HepG2 (cell line): ENCODE measurements around the gene PUM1. TPM values are rescaled to one million over a fixed set of nuclear protein-coding genes. Genes with fewer than 3 reads are reported as not detected.

Source experiments
- ATAC-seq: fragments of 200-7000 bp; cut with Tn5 transposase; 3 replicates; pipeline ENCODE4 v1.9.1; 2020; ENCODE audit warnings: mild to moderate bottlenecking, moderate library complexity
- BruUV-seq: library from RNA; stranded (reverse); fragments of 400-500 nt; replicated peaks from 2 replicates; lab custom pipeline; 2021; lab: Mats Ljungman, UMichigan
- CTCF ChIA-PET: fragments of 300-600 bp; formaldehyde crosslinking; extraction: SDS; loops from one replicate; lab custom pipeline; 2021; ENCODE audit warnings: low total read pairs, inconsistent platforms, low intra/inter-chr PET ratio; lab: Yijun Ruan, JAX
- POLR2A ChIA-PET: fragments of 350-600 bp; sonication (Branson Sonifier 250); formaldehyde crosslinking; loops from one replicate; lab custom pipeline; 2020; ENCODE audit warnings: antibody characterized with exemption, inconsistent platforms; lab: Yijun Ruan, JAX
- DNase-seq: peaks from one replicate; pipeline ENCODE4 v3.0.0-alpha.2; 2015; ENCODE audit warnings: low spot score
- FAIRE-seq: peaks from 3 replicates; lab custom pipeline; 2011; peaks lifted over from hg19 to GRCh38; lab: Jason Lieb, UNC
- H2AFZ ChIP-seq: one replicate; pipeline ENCODE4 v1.6.1; 2011; ENCODE audit warnings: low read length, inconsistent platforms
- H3K27ac ChIP-seq: fragments of 300-600 bp; 3 replicates; pipeline ENCODE4 v1.8.0; 2011; ENCODE audit warnings: mixed run types, mild to moderate bottlenecking, mixed read lengths, low read length, inconsistent platforms; ENCODE audit not compliant: insufficient read depth; ENCODE audit errors: extremely low read length
- H3K27me3 ChIP-seq, 2 experiments: fragments of 200-600 bp in 1 of 2; 2 replicates in 1 of 2; 3 replicates in 1 of 2; pipeline versions ENCODE4 v1.6.0 to v1.8.0; 2011; ENCODE audit warnings: low read length in 2 of 2, mild to moderate bottlenecking in 2 of 2, moderate library complexity in 2 of 2, inconsistent platforms in 1 of 2; ENCODE audit not compliant: insufficient read depth in 2 of 2, control insufficient read depth in 1 of 2
- H3K36me3 ChIP-seq, 2 experiments: fragments of 200-600 bp in 1 of 2; replicated peaks in 1 of 2; 2 replicates in 1 of 2; 3 replicates in 1 of 2; pipeline versions ENCODE4 v1.5.1 to v1.8.0; 2011; ENCODE audit warnings: low read length in 2 of 2, inconsistent platforms in 1 of 2; ENCODE audit not compliant: insufficient read depth in 2 of 2, control insufficient read depth in 1 of 2
- H3K4me1 ChIP-seq: 2 replicates; pipeline ENCODE4 v1.5.1; 2012; ENCODE audit warnings: low read length, inconsistent platforms; ENCODE audit not compliant: insufficient read depth
- H3K4me2 ChIP-seq: 2 replicates; pipeline ENCODE4 v1.6.0; 2011; ENCODE audit warnings: low read depth, low read length, inconsistent platforms
- H3K4me3 ChIP-seq, 3 experiments: fragments of 200-600 bp in 1 of 3; sonication (generic), shearing (Covaris generic) in 1 of 3; replicated peaks in 1 of 3; 2 replicates each; pipeline ENCODE4 v1.5.1; 2011 to 2016; ENCODE audit warnings: low read length in 3 of 3, inconsistent platforms in 2 of 3, low read depth in 2 of 3, mild to moderate bottlenecking in 2 of 3, control low read depth in 1 of 3, mixed read lengths in 1 of 3; ENCODE audit not compliant: insufficient read depth in 1 of 3
- H3K79me2 ChIP-seq: one replicate; pipeline ENCODE4 v1.6.1; 2011; ENCODE audit warnings: low read length, inconsistent platforms; ENCODE audit not compliant: insufficient read depth
- H3K9ac ChIP-seq: 2 replicates; pipeline ENCODE4 v1.6.0; 2011; ENCODE audit warnings: mild to moderate bottlenecking, low read depth, low read length, inconsistent platforms; ENCODE audit not compliant: insufficient read depth
- H3K9me3 ChIP-seq: 2 replicates; pipeline ENCODE4 v1.5.1; 2012; ENCODE audit warnings: mild to moderate bottlenecking, low read length
- H4K20me1 ChIP-seq: 2 replicates; pipeline ENCODE4 v1.6.0; 2011; ENCODE audit warnings: inconsistent platforms, mild to moderate bottlenecking, low read length, moderate library complexity; ENCODE audit not compliant: insufficient read depth
- AGO2 ChIP-seq: fragments of 200-400 bp; formaldehyde crosslinking; optimal IDR thresholded peaks from 2 replicates; pipeline ENCODE3; 2017; ENCODE audit warnings: mild to moderate bottlenecking, low read depth, low read length, moderate library complexity
- CHD4 ChIP-seq: fragments of 200-600 bp; sonication (generic); IDR thresholded peaks from 2 replicates; pipeline ENCODE4 v1.7.0; 2017; ENCODE audit warnings: mild to moderate bottlenecking, low read length, borderline replicate concordance
- EEA1 ChIP-seq: sonication (generic); formaldehyde crosslinking; IDR thresholded peaks from 2 replicates; pipeline ENCODE4 v1.5.1; 2020; ENCODE audit warnings: mild to moderate bottlenecking, missing genetic modification reagents, borderline replicate concordance
- HNF4G ChIP-seq, 2 experiments: sonication (generic) in 1 of 2; formaldehyde crosslinking in 1 of 2; IDR thresholded peaks; 2 replicates each; pipeline versions ENCODE4 v1.4.0 to v1.6.1; 2011 to 2020; ENCODE audit warnings: borderline replicate concordance in 2 of 2, low read depth in 2 of 2, mild to moderate bottlenecking in 2 of 2, low read length in 1 of 2, missing genetic modification reagents in 1 of 2, moderate library complexity in 1 of 2
- HOXA5 ChIP-seq: sonication (generic); formaldehyde crosslinking; IDR thresholded peaks from 2 replicates; pipeline ENCODE4 v1.4.0; 2020; ENCODE audit warnings: missing genetic modification reagents
- JUND ChIP-seq: sonication (generic); formaldehyde crosslinking; IDR thresholded peaks from 2 replicates; pipeline ENCODE4 v1.8.0; 2022; ENCODE audit warnings: mild to moderate bottlenecking, missing genetic modification reagents
- PAWR ChIP-seq: sonication (generic); formaldehyde crosslinking; IDR thresholded peaks from 2 replicates; pipeline ENCODE4 v1.4.0; 2020; ENCODE audit warnings: missing genetic modification reagents, mild to moderate bottlenecking, borderline replicate concordance
- PTBP1 ChIP-seq: fragments of 200-400 bp; formaldehyde crosslinking; IDR thresholded peaks from 2 replicates; pipeline ENCODE4 v1.6.1; 2018; ENCODE audit warnings: low read length, low read depth; ENCODE audit not compliant: poor library complexity, severe bottlenecking
- RBM22 ChIP-seq: fragments of 200-400 bp; formaldehyde crosslinking; optimal IDR thresholded peaks from 2 replicates; pipeline ENCODE3; 2017; ENCODE audit warnings: mild to moderate bottlenecking, low read length, moderate library complexity
- ZBTB7B ChIP-seq: sonication (generic); formaldehyde crosslinking; IDR thresholded peaks from 2 replicates; pipeline ENCODE4 v1.4.0; 2020; ENCODE audit warnings: missing genetic modification reagents
- ZNF251 ChIP-seq: sonication (generic); formaldehyde crosslinking; IDR thresholded peaks from 2 replicates; pipeline ENCODE4 v1.9.0; 2021; ENCODE audit warnings: mild to moderate bottlenecking, missing genetic modification reagents
- ZNF292 ChIP-seq: sonication (generic); formaldehyde crosslinking; IDR thresholded peaks from 2 replicates; pipeline ENCODE4 v1.8.1; 2022; ENCODE audit warnings: mild to moderate bottlenecking, low read depth, missing genetic modification reagents, borderline replicate concordance
- ZNF629 ChIP-seq: sonication (generic); formaldehyde crosslinking; conservative IDR thresholded peaks from 2 replicates; pipeline ENCODE4 v1.5.0; 2020; ENCODE audit warnings: missing genetic modification reagents
- ZNF777 ChIP-seq: sonication (generic); formaldehyde crosslinking; IDR thresholded peaks from 2 replicates; pipeline ENCODE4 v1.4.0; 2020; ENCODE audit warnings: missing genetic modification reagents
- ZSCAN29 ChIP-seq: sonication (generic); formaldehyde crosslinking; conservative IDR thresholded peaks from 2 replicates; pipeline ENCODE4 v1.4.0; 2020; ENCODE audit warnings: mild to moderate bottlenecking, missing genetic modification reagents
- WGBS: methylation state at CpG from one replicate; pipeline ENCODE4 v1.1.6; 2017; ENCODE audit warnings: low lambda C conversion rate; 5-methylcytosine and 5-hydroxymethylcytosine counted together
- in situ Hi-C: cut with HindIII; loops from 2 replicates; pipeline ENCODE4 v1.10.0; 2017; ENCODE audit warnings: low pct_unique_long_range_greater_than_20kb; ENCODE audit not compliant: extremely low pct_ligation_motif_present
- intact Hi-C: fragments of 100-400 bp; cut with micrococcal nuclease; formaldehyde crosslinking; loops from one replicate; pipeline ENCODE4 v1.10.0; 2022; ENCODE audit not compliant: unreplicated experiment
- polyA plus RNA-seq, 8 experiments: library from polyadenylated mRNA; depleted of rRNA in 3 of 8; stranded (reverse) in 7 of 8; unstranded in 1 of 8; fragments of >200 nt; fragmentation: Illumina TruSeq in 4 of 8; extraction: Trizol in 4 of 8; gene quantifications; 2 replicates each; pipeline versions ENCODE4 v1.2.1 to v1.2.3, GENCODE V29; 2011 to 2016; ENCODE audit warnings: low read depth in 4 of 8, missing spikeins in 1 of 8, mixed read lengths in 1 of 8; ENCODE audit not compliant: insufficient read depth in 1 of 8
- total RNA-seq, 5 experiments: library from RNA; depleted of rRNA; stranded (reverse); fragments of >200 nt; fragmentation: Illumina TruSeq; extraction: Trizol; gene quantifications; 2 replicates each; pipeline ENCODE4 v1.2.3, GENCODE V29; 2016; ENCODE audit warnings: low read depth in 1 of 5
- TF ChIP-seq, protein P1 (sequence below): sonication (generic); formaldehyde crosslinking; IDR thresholded peaks from 2 replicates; pipeline ENCODE4 v1.4.0; 2020; ENCODE audit warnings: missing genetic modification reagents, mild to moderate bottlenecking, borderline replicate concordance
- TF ChIP-seq, protein P2 (sequence below): IDR thresholded peaks from 2 replicates; pipeline ENCODE4 v1.6.1; 2016; ENCODE audit warnings: low read depth, borderline replicate concordance
- TF ChIP-seq, protein P3 (sequence below): IDR thresholded peaks from 2 replicates; pipeline ENCODE4 v1.6.1; 2012; ENCODE audit warnings: inconsistent platforms
- TF ChIP-seq, protein P4 (sequence below): sonication (generic); formaldehyde crosslinking; IDR thresholded peaks from 2 replicates; pipeline ENCODE4 v1.5.0; 2020; ENCODE audit warnings: missing genetic modification reagents, mild to moderate bottlenecking, borderline replicate concordance
- TF ChIP-seq, protein P5 (sequence below): sonication (generic); formaldehyde crosslinking; IDR thresholded peaks from 2 replicates; pipeline ENCODE4 v1.5.1; 2020; ENCODE audit warnings: missing genetic modification reagents, mild to moderate bottlenecking, borderline replicate concordance

The PUM1 gene
- total and polyA plus RNA-seq, 2 of the 13 experiments (the other 11 are each of a cell fraction or from before 2014, with no cell fraction given), result 64.7 to 91.0 TPM

DNA sequence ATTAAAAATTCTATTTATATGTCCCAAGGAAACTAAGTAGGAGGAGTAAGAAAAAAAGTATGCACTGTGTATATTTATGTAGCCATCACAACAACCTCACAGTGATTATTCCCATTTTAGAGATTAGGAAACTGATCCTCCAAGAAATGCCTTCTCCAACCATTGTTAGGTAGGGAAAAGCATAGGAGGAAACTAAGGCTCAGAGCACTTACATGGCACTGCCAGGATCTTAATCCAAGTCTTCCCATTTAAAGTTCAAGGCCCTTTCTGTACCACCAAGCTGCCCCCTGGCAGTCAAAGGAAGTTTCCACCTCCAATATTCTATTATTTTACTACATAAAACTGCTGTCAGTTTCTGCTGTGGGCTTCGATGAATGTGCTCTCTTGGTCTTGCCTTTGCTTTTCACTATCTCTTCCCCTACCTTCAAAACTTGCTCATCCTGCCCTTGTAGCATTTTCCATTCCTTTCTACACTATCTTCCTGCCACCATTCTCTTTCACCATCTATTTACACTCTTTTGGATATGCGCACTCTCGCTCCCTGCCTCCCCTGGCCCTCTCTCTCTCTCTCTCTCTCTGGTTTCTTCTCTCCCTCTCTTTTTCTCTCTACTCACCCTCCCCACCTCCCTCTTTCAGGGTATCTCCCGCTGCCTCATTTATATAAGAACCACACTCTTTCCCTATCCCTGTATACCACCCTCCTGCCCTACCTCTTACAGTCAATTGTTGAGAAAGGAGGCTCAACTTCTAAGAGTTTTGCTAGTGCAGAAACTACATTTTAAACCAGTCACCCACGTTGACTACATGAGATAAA, 34.0 kb downstream of the PUM1 start:
- FAIRE-seq, result no peak
- no TSS peak for BruUV-seq
- H3K4me2 ChIP-seq, result no peak overlapping the region
- no peak for DNase-seq
- H3K27me3 ChIP-seq, result no peaks in the 10 kb centered on the region
- peaks cover 67% of the 10 kb centered on the region for H3K4me1 ChIP-seq
- no peak overlapping the region for H3K4me3 ChIP-seq
- H3K9me3 ChIP-seq, result no peaks in the 10 kb centered on the region
- H3K27ac ChIP-seq, result no peak overlapping the region
- ATAC-seq, result no peak
- no peak overlapping the region for H2AFZ ChIP-seq
- no peak overlapping the region for H3K9ac ChIP-seq
- intact Hi-C loops (no loop called here), in situ Hi-C loops (no loop called here)
- peaks cover 8 to 50% of the 10 kb centered on the region in 2 experiments for H3K36me3 ChIP-seq
- CTCF ChIA-PET, result no interaction called here
- peaks cover 97% of the 10 kb centered on the region for H4K20me1 ChIP-seq
- POLR2A ChIA-PET, result no interaction called here
- peaks cover 96% of the 10 kb centered on the region for H3K79me2 ChIP-seq
- WGBS, result 93% methylated on average over 5 of the region's 5 CpGs
- TF ChIP-seq ZNF251 (CRISPR knock-in tag) (no peak), JUND (no peak), HNF4G (IDR thresholded peaks at IDR 0.05; ENCODE audit: borderline replicate concordance, low read depth, low read length) (no peak), HNF4G (CRISPR knock-in tag; IDR thresholded peaks at IDR 0.05; ENCODE audit: borderline replicate concordance, low read depth) (no peak), HOXA5 (no peak), ZNF292 (CRISPR knock-in tag) (no peak), ZSCAN29 (CRISPR knock-in tag) (no peak), ZBTB7B (CRISPR knock-in tag) (no peak), CHD4 (peak; percentile 56; the same call in 1 of the 2 replicates), RBM22 (peak; percentile 13), PTBP1 (no peak), ZNF777 (CRISPR knock-in tag) (no peak), ZNF629 (peak; percentile 88), EEA1 (no peak), PAWR (no peak), AGO2 (peak; percentile 25)
- TF ChIP-seq, protein P1, sequence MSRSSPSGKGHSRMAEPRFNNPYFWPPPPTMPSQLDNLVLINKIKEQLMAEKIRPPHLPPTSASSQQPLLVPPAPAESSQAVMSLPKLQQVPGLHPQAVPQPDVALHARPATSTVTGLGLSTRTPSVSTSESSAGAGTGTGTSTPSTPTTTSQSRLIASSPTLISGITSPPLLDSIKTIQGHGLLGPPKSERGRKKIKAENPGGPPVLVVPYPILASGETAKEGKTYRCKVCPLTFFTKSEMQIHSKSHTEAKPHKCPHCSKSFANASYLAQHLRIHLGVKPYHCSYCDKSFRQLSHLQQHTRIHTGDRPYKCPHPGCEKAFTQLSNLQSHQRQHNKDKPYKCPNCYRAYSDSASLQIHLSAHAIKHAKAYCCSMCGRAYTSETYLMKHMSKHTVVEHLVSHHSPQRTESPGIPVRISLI (CRISPR knock-in tag), result no peak
- TF ChIP-seq, protein P2, sequence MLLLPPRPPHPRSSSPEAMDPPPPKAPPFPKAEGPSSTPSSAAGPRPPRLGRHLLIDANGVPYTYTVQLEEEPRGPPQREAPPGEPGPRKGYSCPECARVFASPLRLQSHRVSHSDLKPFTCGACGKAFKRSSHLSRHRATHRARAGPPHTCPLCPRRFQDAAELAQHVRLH (CRISPR knock-in tag), result no peak
- TF ChIP-seq, protein P3, sequence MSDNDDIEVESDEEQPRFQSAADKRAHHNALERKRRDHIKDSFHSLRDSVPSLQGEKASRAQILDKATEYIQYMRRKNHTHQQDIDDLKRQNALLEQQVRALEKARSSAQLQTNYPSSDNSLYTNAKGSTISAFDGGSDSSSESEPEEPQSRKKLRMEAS, result no peak
- TF ChIP-seq, protein P4, sequence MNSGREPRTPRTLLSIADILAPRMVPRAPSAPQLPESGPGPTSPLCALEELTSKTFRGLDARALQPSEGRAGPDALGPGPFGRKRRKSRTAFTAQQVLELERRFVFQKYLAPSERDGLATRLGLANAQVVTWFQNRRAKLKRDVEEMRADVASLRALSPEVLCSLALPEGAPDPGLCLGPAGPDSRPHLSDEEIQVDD, result no peak
- TF ChIP-seq, protein P5, sequence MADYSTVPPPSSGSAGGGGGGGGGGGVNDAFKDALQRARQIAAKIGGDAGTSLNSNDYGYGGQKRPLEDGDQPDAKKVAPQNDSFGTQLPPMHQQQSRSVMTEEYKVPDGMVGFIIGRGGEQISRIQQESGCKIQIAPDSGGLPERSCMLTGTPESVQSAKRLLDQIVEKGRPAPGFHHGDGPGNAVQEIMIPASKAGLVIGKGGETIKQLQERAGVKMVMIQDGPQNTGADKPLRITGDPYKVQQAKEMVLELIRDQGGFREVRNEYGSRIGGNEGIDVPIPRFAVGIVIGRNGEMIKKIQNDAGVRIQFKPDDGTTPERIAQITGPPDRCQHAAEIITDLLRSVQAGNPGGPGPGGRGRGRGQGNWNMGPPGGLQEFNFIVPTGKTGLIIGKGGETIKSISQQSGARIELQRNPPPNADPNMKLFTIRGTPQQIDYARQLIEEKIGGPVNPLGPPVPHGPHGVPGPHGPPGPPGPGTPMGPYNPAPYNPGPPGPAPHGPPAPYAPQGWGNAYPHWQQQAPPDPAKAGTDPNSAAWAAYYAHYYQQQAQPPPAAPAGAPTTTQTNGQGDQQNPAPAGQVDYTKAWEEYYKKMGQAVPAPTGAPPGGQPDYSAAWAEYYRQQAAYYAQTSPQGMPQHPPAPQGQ (CRISPR knock-in tag), result no peak
